Activated CD4-positive, alpha-beta T cell treated with anti-CD3 and anti-CD28 coated beads, Interleukin-2, amount 10 ng/mL, durations not matched to agents 7 days and 5 days (primary cell): ENCODE results near the gene USP15. TPM values are rescaled to one million over a fixed set of nuclear protein-coding genes. Genes with fewer than 3 reads are reported as not detected.
"Not testable (repeated sequence)": the region's sequence is repeated elsewhere in the genome, so short reads cannot be mapped to it uniquely, and the experiment has no call there.

Experiments
- CTCF ChIA-PET: fragments of 350-600 bp; sonication (Branson Sonifier 250); formaldehyde crosslinking; loops from one replicate; lab custom pipeline; 2021; ENCODE audit warnings: antibody characterized with exemption; lab: Charles Lee
- POLR2A ChIA-PET: fragments of 350-600 bp; sonication (Branson Sonifier 250); formaldehyde crosslinking; loops from one replicate; lab custom pipeline; 2021; ENCODE audit warnings: antibody characterized with exemption; lab: Charles Lee
- DNase-seq: peaks from one replicate; pipeline ENCODE4 v3.0.0-alpha.2; 2020
- H3K27ac Mint-ChIP-seq: one replicate; pipeline ENCODE4 v1.8.0; 2021; ENCODE audit warnings: mild to moderate bottlenecking, moderate library complexity, mixed read lengths
- H3K27me3 Mint-ChIP-seq: one replicate; pipeline ENCODE4 v1.8.0; 2021; ENCODE audit warnings: mixed read lengths
- H3K36me3 Mint-ChIP-seq: one replicate; pipeline ENCODE4 v1.8.0; 2021; ENCODE audit warnings: low read depth, mixed read lengths
- H3K4me1 Mint-ChIP-seq: one replicate; pipeline ENCODE4 v1.8.0; 2021; ENCODE audit warnings: mixed read lengths
- H3K4me3 Mint-ChIP-seq: one replicate; pipeline ENCODE4 v1.8.0; 2021; ENCODE audit warnings: mild to moderate bottlenecking, moderate library complexity, mixed read lengths
- H3K9me3 Mint-ChIP-seq: one replicate; pipeline ENCODE4 v1.8.0; 2021; ENCODE audit warnings: mixed read lengths
- total RNA-seq, 2 experiments: library from RNA; stranded (reverse); gene quantifications; one replicate each; pipeline ENCODE4 v1.2.3, GENCODE V29; 2021

Gene USP15
- total RNA-seq, 2 experiments from 2014 or later = 162 to 167 TPM

DNA sequence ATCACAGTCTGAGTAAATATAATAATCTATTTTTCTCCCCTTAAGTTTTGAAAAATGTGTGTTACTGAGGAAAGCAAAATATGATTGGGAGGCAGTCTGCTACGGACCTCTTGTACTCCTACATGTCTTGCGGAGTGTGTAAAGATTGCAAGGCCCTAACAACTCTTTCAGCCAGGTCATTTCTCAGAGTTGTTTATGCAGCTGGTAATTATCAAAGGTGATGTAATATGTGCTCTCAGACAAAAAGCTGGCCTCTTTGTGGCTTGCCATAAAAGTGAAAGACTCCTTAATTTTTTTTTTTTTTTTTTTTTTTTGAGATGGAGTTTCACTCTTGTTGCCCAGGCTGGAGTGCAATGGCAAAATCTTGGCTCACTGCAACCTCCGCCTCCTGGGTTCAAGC is 165.9 kb downstream of the USP15 start:
- peaks cover 27% of the 10 kb centered on the region for H3K9me3 Mint-ChIP-seq
- no peaks in the 10 kb centered on the region for H3K36me3 Mint-ChIP-seq
- CTCF ChIA-PET = interaction anchor here (1.1 kb wide), 1 partner anchor 9 kb away, joined by 3 read pairs; no protein-coding TSS in a partner anchor
- no peaks in the 10 kb centered on the region for H3K4me1 Mint-ChIP-seq
- no peak overlapping the region for H3K27ac Mint-ChIP-seq
- POLR2A ChIA-PET = no interaction called here
- no peak for DNase-seq
- H3K4me3 Mint-ChIP-seq = no peak overlapping the region
- peaks cover 31% of the 10 kb centered on the region for H3K27me3 Mint-ChIP-seq

DNA sequence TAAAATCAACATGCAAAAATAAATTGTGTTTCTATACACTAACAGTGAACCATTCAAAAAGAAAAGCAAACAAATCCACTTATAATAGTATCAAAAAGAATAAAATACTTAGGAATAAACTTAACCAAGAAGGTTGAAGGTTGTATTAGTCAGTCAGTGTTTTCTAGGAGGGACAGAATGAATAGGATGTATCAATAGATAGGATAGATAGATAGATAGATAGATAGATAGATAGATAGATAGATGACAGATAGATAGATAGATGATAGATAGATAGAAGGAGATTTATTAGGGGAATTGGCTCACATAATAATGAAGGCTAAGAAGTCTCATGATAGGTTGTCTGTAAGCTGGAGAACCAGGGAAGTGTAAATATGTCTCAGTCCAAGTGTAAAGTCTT is 169.3 kb downstream of the USP15 start:
- ChIA-PET CTCF (no interaction called here), POLR2A (no interaction called here)
- Mint-ChIP-seq H3K27me3 (peaks cover 50% of the 10 kb centered on the region), H3K9me3 (peaks cover 12% of the 10 kb centered on the region), H3K36me3 (no peaks in the 10 kb centered on the region), H3K4me1 (peaks cover under 1% of the 10 kb centered on the region), H3K27ac (no peak overlapping the region), H3K4me3 (no peak overlapping the region)
- DNase-seq = no peak

DNA sequence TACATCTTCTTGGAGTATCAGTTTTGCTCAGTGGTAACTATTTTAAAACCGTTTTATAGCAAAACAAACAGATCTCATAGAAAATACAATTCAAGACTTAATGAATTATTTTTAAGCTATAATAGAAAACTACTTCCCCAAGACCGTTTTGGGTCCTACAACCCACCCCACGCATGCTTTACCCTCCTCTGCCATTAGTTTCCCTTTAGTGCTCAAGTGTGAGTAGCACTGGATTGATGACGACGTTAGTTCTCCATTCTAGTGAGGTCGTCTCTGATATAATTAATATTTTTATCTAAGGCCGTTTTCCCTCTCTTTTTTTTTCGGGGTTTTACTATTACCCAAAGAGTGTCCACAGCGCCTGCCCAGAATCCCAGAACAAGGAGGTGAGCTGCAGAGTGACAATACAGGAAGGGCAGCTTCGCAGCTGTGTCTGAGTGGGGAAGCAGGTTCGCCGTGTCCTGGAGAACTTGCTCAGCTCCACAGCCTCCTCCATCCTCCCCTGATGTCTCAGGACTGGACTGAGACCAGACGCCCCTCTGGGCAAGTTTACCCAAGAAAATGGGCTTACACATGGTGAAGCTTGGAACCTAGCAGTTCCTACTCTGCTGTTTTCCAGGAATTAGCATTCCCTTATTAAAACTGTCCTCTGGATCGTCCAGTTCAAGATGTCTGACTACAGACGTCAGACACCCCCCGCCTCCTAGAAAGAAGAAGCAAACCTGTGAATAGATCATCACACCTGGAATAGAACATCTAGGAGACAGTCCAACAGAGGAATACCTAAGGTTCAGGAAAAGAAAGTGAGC is 174.5 kb downstream of the USP15 start:
- Mint-ChIP-seq H3K4me1 (peaks cover 22% of the 10 kb centered on the region), H3K9me3 (no peaks in the 10 kb centered on the region), H3K36me3 (no peaks in the 10 kb centered on the region), H3K27me3 (peaks cover 58% of the 10 kb centered on the region), H3K27ac (no peak overlapping the region), H3K4me3 (peak overlapping the region; percentile 74)
- ChIA-PET CTCF (interaction anchor here (1.0 to 5.7 kb wide), 6 partner anchors 8 to 362 kb away, joined by 3 to 46 read pairs (median 4); no protein-coding TSS in a partner anchor), POLR2A (no interaction called here)
- no peak for DNase-seq

DNA sequence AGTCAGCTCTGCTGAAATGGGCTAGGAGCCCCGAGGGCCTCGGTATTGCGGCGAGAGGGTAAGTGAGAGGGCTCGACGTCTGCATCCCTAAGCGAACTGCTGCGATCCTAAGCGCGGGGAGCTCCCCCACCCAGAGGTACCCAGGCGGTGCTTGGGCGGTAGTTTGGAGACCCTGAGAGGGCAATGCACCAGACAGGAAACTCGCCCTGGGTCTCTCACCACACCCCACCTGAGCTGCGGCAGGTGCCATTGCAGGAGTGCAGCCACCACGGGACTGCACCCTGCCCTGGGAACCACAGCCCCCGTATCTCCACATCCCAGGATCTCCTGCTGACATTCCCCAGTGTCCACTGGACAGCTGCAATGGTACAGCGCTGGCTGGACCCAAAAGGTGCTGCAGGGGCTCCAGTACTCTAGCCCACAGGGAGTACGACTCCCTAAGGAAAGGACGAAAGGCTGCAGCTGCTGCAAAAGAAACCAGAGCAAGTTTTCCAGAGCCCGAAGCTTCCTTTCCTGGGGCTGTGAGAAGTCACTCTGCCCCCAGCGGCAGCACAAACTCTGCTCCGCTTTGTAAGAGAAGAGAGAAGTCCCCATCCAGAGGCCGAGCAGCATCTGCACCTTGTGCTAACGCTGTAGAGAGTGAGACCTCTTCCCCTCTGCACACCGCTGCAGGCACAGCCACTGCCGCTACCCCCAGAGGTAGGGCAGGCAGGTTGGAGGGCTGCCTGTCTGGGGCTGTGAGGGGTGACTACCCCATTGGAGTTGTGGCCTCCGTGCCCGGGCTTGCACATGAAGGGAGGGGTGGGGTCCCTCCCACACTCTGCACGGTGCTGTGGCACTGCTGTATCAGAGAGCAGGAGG is 175.3 kb downstream of the USP15 start:
- POLR2A ChIA-PET = no interaction called here
- no peak overlapping the region for H3K27ac Mint-ChIP-seq
- no peaks in the 10 kb centered on the region for H3K36me3 Mint-ChIP-seq
- DNase-seq = peak; percentile 51
- peaks cover 22% of the 10 kb centered on the region for H3K4me1 Mint-ChIP-seq
- H3K9me3 Mint-ChIP-seq = no peaks in the 10 kb centered on the region
- H3K27me3 Mint-ChIP-seq = peaks cover 51% of the 10 kb centered on the region
- CTCF ChIA-PET = interaction anchor here (0.6 to 5.7 kb wide), 10 partner anchors 8 to 378 kb away, joined by 3 to 46 read pairs (median 4); no protein-coding TSS in a partner anchor
- peak overlapping the region; percentile 74 for H3K4me3 Mint-ChIP-seq

DNA sequence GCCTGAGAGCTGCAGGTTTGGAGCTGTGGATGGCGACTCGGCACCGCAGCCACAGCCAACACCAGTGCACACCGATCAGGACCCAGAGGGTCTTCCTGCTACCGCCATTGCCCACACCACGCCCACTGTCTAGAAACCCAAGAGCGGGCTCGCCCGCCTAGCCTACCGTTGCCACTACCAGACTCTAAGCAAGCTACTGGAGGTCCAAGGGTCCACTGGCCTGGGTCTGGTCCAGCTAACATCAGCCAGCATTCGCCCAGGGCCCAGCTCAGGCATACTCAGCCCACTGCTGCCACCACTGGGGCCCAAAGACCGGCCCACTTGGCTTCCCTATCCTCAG is 175.9 kb downstream of the USP15 start:
- Mint-ChIP-seq H3K27me3 (peaks cover 45% of the 10 kb centered on the region), H3K9me3 (peaks cover 5% of the 10 kb centered on the region), H3K36me3 (no peaks in the 10 kb centered on the region), H3K4me3 (peak overlapping the region; percentile 74), H3K27ac (no peak overlapping the region), H3K4me1 (peaks cover 22% of the 10 kb centered on the region)
- no peak for DNase-seq
- POLR2A ChIA-PET = no interaction called here
- CTCF ChIA-PET = interaction anchor here (1.0 to 5.7 kb wide), 8 partner anchors 8 to 378 kb away, joined by 3 to 46 read pairs (median 4); no protein-coding TSS in a partner anchor

DNA sequence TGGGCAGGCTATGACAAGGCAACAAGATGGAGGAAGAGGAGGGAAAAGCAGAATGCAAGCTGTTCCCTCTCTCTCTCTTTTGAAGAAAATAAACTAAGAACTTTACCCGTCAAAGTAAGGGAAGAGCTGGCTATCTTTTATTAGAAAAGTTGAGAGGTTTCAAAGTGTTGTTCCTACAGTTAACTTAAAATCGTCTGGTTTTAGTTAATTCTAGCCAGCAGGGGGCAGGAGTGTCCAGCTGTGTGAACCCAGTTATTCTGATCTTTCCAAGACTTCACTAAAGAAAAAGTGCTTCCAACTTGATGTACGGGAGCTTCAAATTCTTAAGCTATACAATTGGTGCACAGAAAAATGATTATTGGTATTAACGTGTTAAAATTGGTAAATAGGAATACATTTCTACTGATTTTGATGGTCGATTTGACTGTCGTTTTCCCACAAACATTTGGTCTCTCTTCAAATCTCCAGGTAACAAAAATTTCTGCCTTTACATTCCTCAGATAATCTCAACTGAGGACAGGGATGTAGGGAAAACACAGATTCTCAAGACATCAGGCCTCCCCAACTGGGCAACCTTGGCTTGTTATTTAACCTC is 178.0 kb downstream of the USP15 start:
- POLR2A ChIA-PET = no interaction called here
- Mint-ChIP-seq H3K27ac (no peak overlapping the region), H3K4me3 (no peak overlapping the region), H3K9me3 (peaks cover 11% of the 10 kb centered on the region), H3K27me3 (peaks cover 41% of the 10 kb centered on the region), H3K36me3 (no peaks in the 10 kb centered on the region), H3K4me1 (peaks cover 22% of the 10 kb centered on the region)
- CTCF ChIA-PET = interaction anchor here (0.6 to 5.7 kb wide), 6 partner anchors 136 to 1288 kb away, joined by 3 to 46 read pairs (median 3); no protein-coding TSS in a partner anchor
- peak; percentile 69 for DNase-seq

DNA sequence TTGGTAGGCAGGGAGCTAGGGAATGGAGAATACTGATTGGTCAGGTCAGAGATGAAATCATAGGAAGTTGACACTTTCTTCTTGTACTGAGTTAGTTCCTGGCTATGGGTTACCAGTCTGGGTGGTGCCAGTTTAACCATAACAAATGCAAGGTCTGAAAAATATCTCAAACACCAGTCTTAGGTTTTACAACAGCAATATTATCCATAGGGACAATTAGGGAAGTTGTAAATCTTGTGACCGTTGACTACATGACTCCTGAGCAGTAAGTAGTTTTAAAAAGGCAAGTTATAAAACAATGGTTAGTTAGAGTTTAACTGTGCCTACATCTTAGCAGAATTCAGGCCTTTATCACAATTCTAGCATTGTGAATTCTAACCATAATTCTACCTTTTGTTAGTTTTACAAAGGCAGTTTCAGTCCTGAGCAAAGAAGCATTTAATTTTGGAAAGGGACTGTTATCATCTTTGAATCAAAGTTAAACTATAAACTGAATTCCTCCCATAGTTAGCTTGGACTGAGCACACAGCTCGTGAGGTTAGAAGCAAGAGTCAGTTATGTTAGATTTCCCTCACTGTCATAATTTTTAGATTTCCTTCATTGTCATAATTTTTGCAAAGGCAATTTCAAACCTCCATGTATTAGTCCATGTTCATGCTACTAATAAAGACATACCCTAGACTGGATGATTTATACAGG is 186.7 kb downstream of the USP15 start:
- H3K9me3 Mint-ChIP-seq = peaks cover 10% of the 10 kb centered on the region
- H3K36me3 Mint-ChIP-seq = no peaks in the 10 kb centered on the region
- H3K27me3 Mint-ChIP-seq = peaks cover 21% of the 10 kb centered on the region
- ChIA-PET POLR2A (no interaction called here), CTCF (interaction anchor here (1.6 kb wide), 1 partner anchor 19 kb away, joined by 4 read pairs; no protein-coding TSS in a partner anchor)
- no peaks in the 10 kb centered on the region for H3K4me1 Mint-ChIP-seq
- H3K27ac Mint-ChIP-seq = no peak overlapping the region
- no peak for DNase-seq
- H3K4me3 Mint-ChIP-seq = no peak overlapping the region

DNA sequence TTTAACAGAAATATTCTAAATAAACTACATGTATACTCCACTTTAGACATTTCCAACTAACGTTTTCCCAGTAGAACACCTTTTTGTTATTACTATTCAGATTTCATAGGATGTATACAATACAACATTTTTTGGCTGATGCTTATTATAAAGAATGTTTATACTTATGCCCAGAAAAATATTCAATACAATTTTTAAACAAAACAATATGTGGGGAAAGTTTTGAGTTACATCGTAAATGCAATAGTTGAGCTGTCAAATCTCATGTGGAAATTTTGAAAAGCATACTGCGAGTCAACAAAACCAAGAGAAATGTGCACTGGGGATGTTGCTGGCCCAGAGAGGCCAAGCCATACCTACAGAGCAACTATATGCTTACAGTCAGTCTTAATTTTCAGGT is 188.2 kb downstream of the USP15 start:
- Mint-ChIP-seq H3K27ac (no peak overlapping the region), H3K9me3 (peaks cover 7% of the 10 kb centered on the region), H3K36me3 (no peaks in the 10 kb centered on the region), H3K4me1 (no peaks in the 10 kb centered on the region), H3K4me3 (no peak overlapping the region), H3K27me3 (peaks cover 19% of the 10 kb centered on the region)
- CTCF ChIA-PET = interaction anchor here (0.7 kb wide), 1 partner anchor 212 kb away, joined by 3 read pairs; no protein-coding TSS in a partner anchor
- POLR2A ChIA-PET = interaction anchor here (0.7 kb wide), 1 partner anchor 9 kb away, joined by 3 read pairs; no protein-coding TSS in a partner anchor
- DNase-seq = no peak

DNA sequence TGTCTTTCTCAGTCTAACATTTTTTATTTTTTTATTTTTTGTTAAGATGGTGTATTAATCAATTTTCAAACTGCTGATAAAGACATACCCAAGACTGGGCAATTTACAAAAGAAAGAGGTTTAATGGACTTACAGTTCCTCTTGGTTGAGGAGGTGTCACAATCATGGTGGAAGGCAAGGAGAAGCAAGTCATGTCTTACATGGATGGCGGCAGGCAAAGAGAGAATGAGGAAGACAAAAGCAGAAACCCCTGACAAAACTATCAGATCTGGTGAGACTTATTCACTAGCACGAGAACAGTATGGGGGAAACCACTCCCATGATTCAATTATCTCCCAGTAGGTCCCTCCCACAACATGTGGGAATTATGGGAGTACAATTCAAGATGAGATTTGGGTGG is 195.2 kb downstream of the USP15 start:
- H3K9me3 Mint-ChIP-seq, H3K36me3 Mint-ChIP-seq, H3K27ac Mint-ChIP-seq, POLR2A ChIA-PET, H3K4me3 Mint-ChIP-seq, H3K4me1 Mint-ChIP-seq, DNase-seq: not testable (repeated sequence)
- H3K27me3 Mint-ChIP-seq = peaks cover 18% of the 10 kb centered on the region
- CTCF ChIA-PET = interaction anchor here (1.4 kb wide), 2 partner anchors 11 to 357 kb away, joined by 3 to 4 read pairs; no protein-coding TSS in a partner anchor

DNA sequence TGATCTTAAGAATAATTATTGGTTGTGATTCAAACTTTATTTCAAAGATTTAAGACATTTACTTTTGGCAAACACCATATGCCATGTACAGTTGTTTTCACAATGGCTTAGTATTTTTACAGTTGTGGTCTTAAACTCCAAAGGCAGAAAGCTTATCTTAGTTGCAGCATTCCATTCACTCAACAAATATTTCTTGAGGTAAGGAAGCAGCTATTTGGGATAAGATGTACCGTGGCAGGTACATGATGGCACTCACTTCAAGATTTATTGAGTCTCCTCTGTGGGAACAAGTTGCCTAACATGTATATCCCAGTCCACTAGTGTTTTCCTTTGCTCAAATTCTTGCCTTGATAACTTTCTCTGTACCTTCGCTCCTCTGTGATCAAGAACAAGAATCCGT is 198.4 kb downstream of the USP15 start:
- H3K36me3 Mint-ChIP-seq = peaks cover 3% of the 10 kb centered on the region
- POLR2A ChIA-PET = no interaction called here
- no peaks in the 10 kb centered on the region for H3K4me1 Mint-ChIP-seq
- H3K27ac Mint-ChIP-seq = no peak overlapping the region
- no peak overlapping the region for H3K4me3 Mint-ChIP-seq
- no peak for DNase-seq
- CTCF ChIA-PET = interaction anchor here (1.2 kb wide), 1 partner anchor 11 kb away, joined by 5 read pairs; no protein-coding TSS in a partner anchor
- H3K9me3 Mint-ChIP-seq = peaks cover 10% of the 10 kb centered on the region
- peaks cover 10% of the 10 kb centered on the region for H3K27me3 Mint-ChIP-seq

DNA sequence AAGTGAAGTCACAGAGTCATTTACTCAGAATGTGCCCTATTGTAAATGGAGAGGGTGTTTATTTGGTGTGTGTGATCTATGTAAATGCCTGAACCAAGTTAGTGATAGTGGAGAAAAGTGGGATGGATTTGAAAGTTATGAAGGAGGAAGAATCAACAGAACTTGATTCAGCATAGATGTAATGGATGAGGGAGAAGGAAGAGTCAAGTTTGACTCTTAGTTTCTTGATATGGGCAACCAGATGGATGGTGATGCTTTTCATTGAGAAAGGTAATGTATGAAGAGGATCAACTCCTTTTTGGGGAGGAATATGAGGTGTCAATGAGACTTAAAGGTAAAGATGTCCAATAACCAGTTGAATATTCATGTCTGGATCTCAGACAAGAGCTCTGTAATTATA is 199.8 kb downstream of the USP15 start:
- Mint-ChIP-seq H3K9me3 (peaks cover 14% of the 10 kb centered on the region), H3K4me3 (no peak overlapping the region), H3K36me3 (peaks cover 5% of the 10 kb centered on the region), H3K4me1 (no peaks in the 10 kb centered on the region), H3K27me3 (peaks cover 11% of the 10 kb centered on the region), H3K27ac (no peak overlapping the region)
- no peak for DNase-seq
- CTCF ChIA-PET = no interaction called here
- POLR2A ChIA-PET = no interaction called here
